Endothelial cell of umbilical vein (primary cell): ENCODE results near the gene VWA8. TPM values are rescaled to one million over a fixed set of nuclear protein-coding genes. Genes with fewer than 3 reads are reported as not detected.
A peak's percentile ranks its signal among the peaks of the same experiment; 100 is the strongest.

Experiments used
- BruUV-seq: library from RNA; stranded (reverse); fragments of 400-500 nt; replicated peaks from 2 replicates; lab custom pipeline; 2021; lab: Mats Ljungman, UMichigan
- CTCF ChIA-PET: fragments of 300-600, 350-600 bp; sonication (Branson Sonifier 250); formaldehyde crosslinking; loops from one replicate; lab custom pipeline; 2021; ENCODE audit warnings: antibody characterized with exemption, inconsistent platforms; lab: Charles Lee
- POLR2A ChIA-PET: fragments of 300-600, 350-600 bp; sonication (Branson Sonifier 250); formaldehyde crosslinking; loops from one replicate; lab custom pipeline; 2021; ENCODE audit warnings: antibody characterized with exemption, inconsistent platforms; lab: Charles Lee
- DNase-seq: peaks from one replicate; pipeline ENCODE4 v3.0.0-alpha.2; 2011; ENCODE audit warnings: low read depth, low spot score
- FAIRE-seq: peaks from 2 replicates; lab custom pipeline; 2011; peaks lifted over from hg19 to GRCh38; lab: Jason Lieb, UNC
- H2AFZ ChIP-seq: 2 replicates; pipeline ENCODE4 v1.6.0; 2012; ENCODE audit warnings: low read depth, low read length, control low read depth, inconsistent platforms
- H3K27ac ChIP-seq: 2 replicates; pipeline ENCODE4 v1.5.1; 2011; ENCODE audit warnings: low read depth, mild to moderate bottlenecking, control low read depth, low read length, moderate library complexity; ENCODE audit not compliant: insufficient read depth
- H3K27me3 ChIP-seq, 2 experiments: 2 replicates each; pipeline versions ENCODE4 v1.6.0 to v1.6.1; 2011; ENCODE audit warnings: low read length in 2 of 2, mixed read lengths in 1 of 2; ENCODE audit not compliant: control insufficient read depth in 2 of 2, insufficient read depth in 2 of 2
- H3K36me3 ChIP-seq, 2 experiments: 2 replicates in 1 of 2; 3 replicates in 1 of 2; pipeline ENCODE4 v1.5.1; 2011; ENCODE audit warnings: low read length in 2 of 2, mild to moderate bottlenecking in 1 of 2, moderate library complexity in 1 of 2; ENCODE audit not compliant: control insufficient read depth in 2 of 2, insufficient read depth in 2 of 2; ENCODE audit errors: extremely low read depth in 1 of 2
- H3K4me1 ChIP-seq: 3 replicates; pipeline ENCODE4 v1.5.1; 2011; ENCODE audit warnings: mild to moderate bottlenecking, low read length; ENCODE audit not compliant: control insufficient read depth, insufficient read depth; ENCODE audit errors: extremely low read depth
- H3K4me2 ChIP-seq: 2 replicates; pipeline ENCODE4 v1.6.1; 2011; ENCODE audit warnings: low read length, control low read depth, mixed read lengths; ENCODE audit not compliant: insufficient read depth
- H3K4me3 ChIP-seq, 3 experiments: fragments of 200-600 bp in 1 of 3; sonication (generic), shearing (Covaris generic) in 1 of 3; replicated peaks in 1 of 3; 2 replicates each; pipeline ENCODE4 v1.5.1; 2011 to 2016; ENCODE audit warnings: control low read depth in 3 of 3, low read length in 3 of 3, mild to moderate bottlenecking in 2 of 3, inconsistent platforms in 1 of 3, low read depth in 1 of 3, moderate library complexity in 1 of 3; ENCODE audit not compliant: insufficient read depth in 1 of 3
- H3K79me2 ChIP-seq: 2 replicates; pipeline ENCODE4 v1.6.0; 2012; ENCODE audit warnings: low read length, inconsistent platforms; ENCODE audit not compliant: control insufficient read depth, insufficient read depth
- H3K9ac ChIP-seq: replicated peaks from 2 replicates; pipeline ENCODE3; 2011; ENCODE audit warnings: low read length, control low read depth; ENCODE audit not compliant: insufficient read depth; ENCODE audit errors: extremely low read depth
- H3K9me1 ChIP-seq: replicated peaks from 3 replicates; pipeline ENCODE4 v1.6.0; 2011; ENCODE audit warnings: mild to moderate bottlenecking, low read length; ENCODE audit not compliant: control insufficient read depth, insufficient read depth; ENCODE audit errors: extremely low read depth
- H3K9me3 ChIP-seq: replicated peaks from 2 replicates; pipeline ENCODE4 v1.5.1; 2012; ENCODE audit warnings: low read length, inconsistent platforms; ENCODE audit not compliant: control insufficient read depth, insufficient read depth
- H4K20me1 ChIP-seq: replicated peaks from 2 replicates; pipeline ENCODE3; 2011; ENCODE audit warnings: mild to moderate bottlenecking, low read length; ENCODE audit not compliant: control insufficient read depth, insufficient read depth; ENCODE audit errors: extremely low read depth
- EZH2 ChIP-seq: IDR thresholded peaks from 2 replicates; pipeline ENCODE4 v1.6.1; 2012; ENCODE audit warnings: borderline replicate concordance, low read depth, mild to moderate bottlenecking, moderate library complexity, low read length, inconsistent platforms; ENCODE audit not compliant: severe bottlenecking
- FOS ChIP-seq: IDR thresholded peaks from 2 replicates; pipeline ENCODE4 v1.6.1; 2011; ENCODE audit warnings: mild to moderate bottlenecking, low read length, moderate library complexity, borderline replicate concordance; ENCODE audit not compliant: insufficient read depth
- GATA2 ChIP-seq: IDR thresholded peaks from 2 replicates; pipeline ENCODE4 v1.7.0; 2011; ENCODE audit warnings: low read depth, mild to moderate bottlenecking, moderate library complexity, mixed read lengths, low read length; ENCODE audit not compliant: insufficient read length, insufficient read depth
- JUN ChIP-seq: IDR thresholded peaks from 2 replicates; pipeline ENCODE4 v1.6.1; 2011; ENCODE audit warnings: borderline replicate concordance, low read depth; ENCODE audit not compliant: insufficient read length, insufficient read depth
- MAX ChIP-seq: IDR thresholded peaks from 2 replicates; pipeline ENCODE4 v1.6.1; 2011; ENCODE audit not compliant: insufficient read depth, insufficient read length
- MYC ChIP-seq: IDR thresholded peaks from one replicate; pipeline ENCODE4 v1.6.1; 2011; ENCODE audit warnings: mild to moderate bottlenecking, low read depth, low read length
- POLR2A ChIP-seq: IDR thresholded peaks from 2 replicates; pipeline ENCODE4 v1.6.1; 2012; ENCODE audit warnings: low read depth, mild to moderate bottlenecking, control low read depth, low read length
- POLR2AphosphoS5 ChIP-seq: IDR thresholded peaks from 2 replicates; pipeline ENCODE4 v1.6.1; 2012; ENCODE audit warnings: low read depth, mild to moderate bottlenecking, control low read depth, low read length, moderate library complexity; ENCODE audit not compliant: insufficient read depth
- dilution Hi-C: fragments of 300-500 bp; cut with MboI; formaldehyde crosslinking; loops from one replicate; pipeline ENCODE4 v1.15.0; 2019; ENCODE audit warnings: low sequenced_read_pairs; ENCODE audit not compliant: extremely low pct_ligation_motif_present
- intact Hi-C: fragments of 100-400 bp; cut with micrococcal nuclease; formaldehyde crosslinking; loops from one replicate; pipeline ENCODE4 v1.10.0; 2022
- polyA plus RNA-seq, 4 experiments: library from polyadenylated mRNA; depleted of rRNA in 3 of 4; stranded (reverse) in 3 of 4; unstranded in 1 of 4; fragments of >200 nt; gene quantifications; 2 replicates each; pipeline versions ENCODE4 v1.2.1 to v1.2.3, GENCODE V29; 2011 to 2012; ENCODE audit warnings: missing spikeins in 1 of 4
- total RNA-seq: library from RNA; stranded (reverse); gene quantifications from 2 replicates; pipeline ENCODE4 v1.2.3, GENCODE V29; 2021
- TF ChIP-seq, protein P1 (sequence below), 2 donors: IDR thresholded peaks; 1 replicate in 1 of 2; 2 replicates in 1 of 2; pipeline ENCODE4 v1.5.1; 2011; ENCODE audit warnings: low read length in 2 of 2, mild to moderate bottlenecking in 2 of 2, moderate library complexity in 2 of 2, control low read depth in 1 of 2, inconsistent platforms in 1 of 2, low read depth in 1 of 2; ENCODE audit not compliant: insufficient read depth in 1 of 2; ENCODE audit errors: extremely low read depth in 1 of 2

VWA8 gene
- total and polyA plus RNA-seq, 2 donors (not counting 3 experiments of a cell fraction or from before 2014, with no cell fraction given) = 2.9 to 11.3 TPM

GRCh38 chr13:41589434-41589833 lies 371.5 kb downstream of the VWA8 start:
- POLR2A ChIA-PET = interaction anchor here (0.6 kb wide), 1 partner anchor 103 kb away, joined by 3 read pairs; no protein-coding TSS in a partner anchor
- TF ChIP-seq POLR2AphosphoS5 = no peak
- TF ChIP-seq, protein P1, sequence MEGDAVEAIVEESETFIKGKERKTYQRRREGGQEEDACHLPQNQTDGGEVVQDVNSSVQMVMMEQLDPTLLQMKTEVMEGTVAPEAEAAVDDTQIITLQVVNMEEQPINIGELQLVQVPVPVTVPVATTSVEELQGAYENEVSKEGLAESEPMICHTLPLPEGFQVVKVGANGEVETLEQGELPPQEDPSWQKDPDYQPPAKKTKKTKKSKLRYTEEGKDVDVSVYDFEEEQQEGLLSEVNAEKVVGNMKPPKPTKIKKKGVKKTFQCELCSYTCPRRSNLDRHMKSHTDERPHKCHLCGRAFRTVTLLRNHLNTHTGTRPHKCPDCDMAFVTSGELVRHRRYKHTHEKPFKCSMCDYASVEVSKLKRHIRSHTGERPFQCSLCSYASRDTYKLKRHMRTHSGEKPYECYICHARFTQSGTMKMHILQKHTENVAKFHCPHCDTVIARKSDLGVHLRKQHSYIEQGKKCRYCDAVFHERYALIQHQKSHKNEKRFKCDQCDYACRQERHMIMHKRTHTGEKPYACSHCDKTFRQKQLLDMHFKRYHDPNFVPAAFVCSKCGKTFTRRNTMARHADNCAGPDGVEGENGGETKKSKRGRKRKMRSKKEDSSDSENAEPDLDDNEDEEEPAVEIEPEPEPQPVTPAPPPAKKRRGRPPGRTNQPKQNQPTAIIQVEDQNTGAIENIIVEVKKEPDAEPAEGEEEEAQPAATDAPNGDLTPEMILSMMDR (IDR thresholded peaks at IDR 0.05; ENCODE audit: extremely low read depth in 1 of 2, insufficient read depth in 1 of 2, low read depth in 1 of 2, low read length in 2 of 2) = no peak
- TF ChIP-seq MAX = no peak
- TF ChIP-seq FOS = no peak
- no peak for TF ChIP-seq EZH2
- no peak for TF ChIP-seq GATA2
- no peak for TF ChIP-seq POLR2A
- no peak for TF ChIP-seq JUN
- no peak for TF ChIP-seq MYC

More at GRCh38 chr13:41589434-41589833, 371.5 kb downstream of the VWA8 start:
- Histone ChIP-seq H3K27me3 (no peaks in the 10 kb centered on the region), H2AFZ (no peak overlapping the region), H3K4me2 (no peak overlapping the region), H4K20me1 (no peaks in the 10 kb centered on the region), H3K36me3 (no peaks in the 10 kb centered on the region), H3K27ac (peak overlapping the region; percentile 36), H3K9me1 (no peaks in the 10 kb centered on the region), H3K4me3 (no peak overlapping the region), H3K4me1 (peaks cover 3% of the 10 kb centered on the region), H3K9me3 (no peaks in the 10 kb centered on the region), H3K79me2 (no peaks in the 10 kb centered on the region), H3K9ac (no peak overlapping the region)
- FAIRE-seq = no peak
- dilution Hi-C loops (no loop called here), intact Hi-C loops (no loop called here)
- no TSS peak for BruUV-seq
- no peak for DNase-seq
- CTCF ChIA-PET = interaction anchor here (1.0 kb wide), 2 partner anchors 12 to 25 kb away, joined by 3 read pairs; no protein-coding TSS in a partner anchor
